Measurements from ENCODE around the gene TENM3. TPM values are rescaled to one million over a fixed set of nuclear protein-coding genes. Genes with fewer than 3 reads are reported as not detected.

TENM3 gene
- total RNA-seq, 2 experiments from 2014 or later, result not detected

GRCh38 chr4:182488896-182489295, 245.7 kb downstream of the TENM3 start:
- Histone ChIP-seq H3K4me3 (ENCODE audit: low read depth, low read length, poor library complexity, severe bottlenecking) (no peak overlapping the region), H2AFZ (ENCODE audit: low read length) (no peak overlapping the region), H3K4me2 (ENCODE audit: low read length) (no peak overlapping the region), H3K79me2 (ENCODE audit: insufficient read depth, low read depth, low read length) (no peaks in the 10 kb centered on the region), H3K36me3 (ENCODE audit: insufficient read depth, low read length) (no peaks in the 10 kb centered on the region), H3K9me2 (ENCODE audit: insufficient read depth, low read length) (no peaks in the 10 kb centered on the region), H4K20me1 (ENCODE audit: insufficient read depth, low read length) (no peaks in the 10 kb centered on the region; the same call in 1 of the 2 replicates), H3K4me1 (ENCODE audit: insufficient read depth, low read length, poor library complexity, severe bottlenecking) (no peaks in the 10 kb centered on the region), H3K27ac (ENCODE audit: low read depth, low read length, poor library complexity, severe bottlenecking) (no peak overlapping the region), H3K9me3 (ENCODE audit: low read length) (no peaks in the 10 kb centered on the region)
- intact Hi-C loops (cut with micrococcal nuclease; ENCODE audit: unreplicated experiment), result no loop called here
- TF ChIP-seq EZH2phosphoT487 (IDR thresholded peaks at IDR 0.05; ENCODE audit: borderline replicate concordance, low read depth, low read length), result no peak
- no peak for TF ChIP-seq CTCF (conservative IDR thresholded peaks at IDR 0.05; ENCODE audit: low read length)
- POLR2A ChIA-PET, result no interaction called here
- no TSS peak for BruUV-seq (replicated peaks)
- CTCF ChIA-PET (ENCODE audit: unreplicated experiment), result no interaction called here
- no peak for DNase-seq (ENCODE audit: low spot score)

GRCh38 chr4:182489607-182490006, 246.4 kb downstream of the TENM3 start:
- no TSS peak for BruUV-seq (replicated peaks)
- no peak overlapping the region for H3K4me3 ChIP-seq (ENCODE audit: low read depth, low read length, poor library complexity, severe bottlenecking)
- H3K4me1 ChIP-seq (ENCODE audit: insufficient read depth, low read length, poor library complexity, severe bottlenecking), result no peaks in the 10 kb centered on the region
- CTCF ChIA-PET (ENCODE audit: unreplicated experiment), result interaction anchor here (0.6 kb wide), 1 partner anchor 16 kb away, joined by 3 read pairs; no protein-coding TSS in a partner anchor
- no peak overlapping the region for H3K4me2 ChIP-seq (ENCODE audit: low read length)
- no peaks in the 10 kb centered on the region for H3K9me3 ChIP-seq (ENCODE audit: low read length)
- no peaks in the 10 kb centered on the region for H3K36me3 ChIP-seq (ENCODE audit: insufficient read depth, low read length)
- no peaks in the 10 kb centered on the region; the same call in 1 of the 2 replicates for H4K20me1 ChIP-seq (ENCODE audit: insufficient read depth, low read length)
- H3K9me2 ChIP-seq (ENCODE audit: insufficient read depth, low read length), result no peaks in the 10 kb centered on the region
- no peak overlapping the region for H3K27ac ChIP-seq (ENCODE audit: low read depth, low read length, poor library complexity, severe bottlenecking)
- DNase-seq (ENCODE audit: low spot score), result no peak
- POLR2A ChIA-PET, result no interaction called here
- H3K79me2 ChIP-seq (ENCODE audit: insufficient read depth, low read depth, low read length), result no peaks in the 10 kb centered on the region
- H2AFZ ChIP-seq (ENCODE audit: low read length), result no peak overlapping the region
- intact Hi-C loops (cut with micrococcal nuclease; ENCODE audit: unreplicated experiment), result no loop called here
- TF ChIP-seq CTCF (conservative IDR thresholded peaks at IDR 0.05; ENCODE audit: low read length) (no peak), EZH2phosphoT487 (IDR thresholded peaks at IDR 0.05; ENCODE audit: borderline replicate concordance, low read depth, low read length) (no peak)

- H3K4me2 ChIP-seq (ENCODE audit: low read length), result no peak overlapping the region
- H2AFZ ChIP-seq (ENCODE audit: low read length), result no peak overlapping the region
- CTCF ChIA-PET (ENCODE audit: unreplicated experiment), result no interaction called here
- no peak for DNase-seq (ENCODE audit: low spot score)
- H3K27ac ChIP-seq (ENCODE audit: low read depth, low read length, poor library complexity, severe bottlenecking), result no peak overlapping the region
- no peaks in the 10 kb centered on the region for H3K79me2 ChIP-seq (ENCODE audit: insufficient read depth, low read depth, low read length)
- H3K4me3 ChIP-seq (ENCODE audit: low read depth, low read length, poor library complexity, severe bottlenecking), result no peak overlapping the region
- BruUV-seq (replicated peaks), result no TSS peak
- H3K9me3 ChIP-seq (ENCODE audit: low read length), result no peaks in the 10 kb centered on the region
- H3K4me1 ChIP-seq (ENCODE audit: insufficient read depth, low read length, poor library complexity, severe bottlenecking), result no peaks in the 10 kb centered on the region
- H4K20me1 ChIP-seq (ENCODE audit: insufficient read depth, low read length), result no peaks in the 10 kb centered on the region
- H3K36me3 ChIP-seq (ENCODE audit: insufficient read depth, low read length), result no peaks in the 10 kb centered on the region
- POLR2A ChIA-PET, result interaction anchor here (0.6 kb wide), 1 partner anchor 1900 kb away, joined by 4 read pairs; no protein-coding TSS in a partner anchor
- H3K9me2 ChIP-seq (ENCODE audit: insufficient read depth, low read length), result no peaks in the 10 kb centered on the region
- TF ChIP-seq EZH2phosphoT487 (IDR thresholded peaks at IDR 0.05; ENCODE audit: borderline replicate concordance, low read depth, low read length) (no peak), CTCF (conservative IDR thresholded peaks at IDR 0.05; ENCODE audit: low read length) (no peak)
- intact Hi-C loops (cut with micrococcal nuclease; ENCODE audit: unreplicated experiment), result no loop called here
These were observed 248.5 kb downstream of the TENM3 start for GRCh38 chr4:182491719-182492118.

Data from OCI-LY7 (cell line).